Mammary epithelial cell (primary cell): ENCODE results near the gene C16orf74.

Source experiments
- EZH2 ChIP-seq: IDR thresholded peaks from 2 replicates; pipeline ENCODE4 v1.6.1; 2012; ENCODE audit warnings: low read length, inconsistent platforms, borderline replicate concordance
- TF ChIP-seq, protein P1 (sequence below), 2 donors: IDR thresholded peaks in 1 of 2; conservative IDR thresholded peaks in 1 of 2; 2 replicates each; pipeline ENCODE4 v1.5.1; 2011 to 2012; ENCODE audit warnings: inconsistent platforms in 2 of 2, low read length in 2 of 2, mild to moderate bottlenecking in 2 of 2, control low read depth in 1 of 2, low read depth in 1 of 2; ENCODE audit not compliant: insufficient read depth in 1 of 2; ENCODE audit errors: extremely low read depth in 1 of 2

DNA sequence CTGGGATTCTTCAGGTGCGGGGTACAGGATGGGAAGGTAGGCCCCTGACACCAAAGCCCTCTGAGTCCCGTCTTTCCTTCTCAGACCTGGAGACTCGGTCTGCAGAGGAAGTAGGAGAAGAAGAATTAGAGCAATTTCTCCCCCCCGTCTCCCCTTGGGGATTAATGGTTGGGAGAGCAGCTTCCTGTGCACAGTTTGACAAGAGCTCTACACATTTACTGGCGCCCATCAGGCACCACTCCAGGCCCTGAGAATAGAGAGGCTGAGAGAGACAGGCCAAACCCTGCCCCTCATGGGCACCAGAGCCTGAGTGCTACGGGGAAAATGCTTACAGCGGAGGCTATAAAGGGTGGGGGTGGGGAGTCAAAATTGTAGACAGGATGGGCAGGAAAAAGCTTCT is 3.5 kb upstream of the C16orf74 start:
- TF ChIP-seq, protein P1, sequence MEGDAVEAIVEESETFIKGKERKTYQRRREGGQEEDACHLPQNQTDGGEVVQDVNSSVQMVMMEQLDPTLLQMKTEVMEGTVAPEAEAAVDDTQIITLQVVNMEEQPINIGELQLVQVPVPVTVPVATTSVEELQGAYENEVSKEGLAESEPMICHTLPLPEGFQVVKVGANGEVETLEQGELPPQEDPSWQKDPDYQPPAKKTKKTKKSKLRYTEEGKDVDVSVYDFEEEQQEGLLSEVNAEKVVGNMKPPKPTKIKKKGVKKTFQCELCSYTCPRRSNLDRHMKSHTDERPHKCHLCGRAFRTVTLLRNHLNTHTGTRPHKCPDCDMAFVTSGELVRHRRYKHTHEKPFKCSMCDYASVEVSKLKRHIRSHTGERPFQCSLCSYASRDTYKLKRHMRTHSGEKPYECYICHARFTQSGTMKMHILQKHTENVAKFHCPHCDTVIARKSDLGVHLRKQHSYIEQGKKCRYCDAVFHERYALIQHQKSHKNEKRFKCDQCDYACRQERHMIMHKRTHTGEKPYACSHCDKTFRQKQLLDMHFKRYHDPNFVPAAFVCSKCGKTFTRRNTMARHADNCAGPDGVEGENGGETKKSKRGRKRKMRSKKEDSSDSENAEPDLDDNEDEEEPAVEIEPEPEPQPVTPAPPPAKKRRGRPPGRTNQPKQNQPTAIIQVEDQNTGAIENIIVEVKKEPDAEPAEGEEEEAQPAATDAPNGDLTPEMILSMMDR (conservative IDR thresholded peaks at IDR 0.05 in 1 of 2, IDR thresholded peaks at IDR 0.05 in 1 of 2; ENCODE audit: extremely low read depth in 1 of 2, insufficient read depth in 1 of 2, low read depth in 1 of 2, low read length in 2 of 2) = no peak
- TF ChIP-seq EZH2 = no peak
